Thyroid gland (tissue), 4 donors: ENCODE results near the gene YPEL5. TPM values are rescaled to one million over a fixed set of nuclear protein-coding genes. Genes with fewer than 3 reads are reported as not detected.

Source experiments
- DNase-seq, 2 donors: peaks; one replicate each; pipeline ENCODE4 v3.0.0-alpha.2; 2019
- H3K27ac ChIP-seq, 3 donors: fragments of 200-600 bp; sonication (generic); 1 replicate in 2 of 3; 2 replicates in 1 of 3; pipeline ENCODE4 v1.5.1; 2016 to 2019; ENCODE audit warnings: mild to moderate bottlenecking in 1 of 3, moderate library complexity in 1 of 3
- H3K27me3 ChIP-seq: fragments of 200-600 bp; sonication (generic); one replicate; pipeline ENCODE4 v1.5.1; 2019
- H3K36me3 ChIP-seq, 2 donors: fragments of 200-600 bp; sonication (generic); one replicate each; pipeline ENCODE4 v1.5.1; 2016 to 2019
- H3K4me1 ChIP-seq, 2 donors: fragments of 200-600 bp; sonication (generic); one replicate each; pipeline ENCODE4 v1.5.1; 2017 to 2019
- H3K4me3 ChIP-seq, 3 donors: fragments of 200-600 bp; sonication (generic); replicated peaks in 1 of 3; 1 replicate in 2 of 3; 2 replicates in 1 of 3; pipeline ENCODE4 v1.5.1; 2016; ENCODE audit warnings: mild to moderate bottlenecking in 1 of 3
- H3K9me3 ChIP-seq: fragments of 200-600 bp; sonication (generic); one replicate; pipeline ENCODE4 v1.5.1; 2017
- CTCF ChIP-seq, 6 experiments: fragments of 200-600 bp in 3 of 6; fragments of 450-650 bp in 3 of 6; sonication (generic) in 3 of 6; IDR thresholded peaks; one replicate each; pipeline ENCODE4 v1.5.1; 2016 to 2019; ENCODE audit warnings: antibody characterized with exemption in 6 of 6, mild to moderate bottlenecking in 2 of 6, inconsistent platforms in 1 of 6, moderate library complexity in 1 of 6
- POLR2A ChIP-seq, 2 donors: fragments of 450-650 bp; IDR thresholded peaks; one replicate each; pipeline ENCODE4 v1.6.1; 2017; ENCODE audit warnings: antibody characterized with exemption in 2 of 2, mild to moderate bottlenecking in 2 of 2, moderate library complexity in 1 of 2
- WGBS, 2 donors: methylation state at CpG; one replicate each; pipeline ENCODE4 v1.1.5; 2017; 5-methylcytosine and 5-hydroxymethylcytosine counted together
- intact Hi-C: fragments of 100-400 bp; cut with DNase I; formaldehyde crosslinking; loops from one replicate; pipeline ENCODE4 v1.15.1; 2023
- total RNA-seq, 4 donors: library from RNA; depleted of rRNA; stranded (reverse); fragments of >200 nt; gene quantifications; one replicate each; pipeline ENCODE4 v1.2.3, GENCODE V29; 2016

Gene YPEL5
- total RNA-seq, 4 donors from 2014 or later, result 74.7 to 129 (median 103) TPM

- Histone ChIP-seq H3K9me3 (no peaks in the 10 kb centered on the region), H3K27ac (no peak overlapping the region), H3K4me1 (no peaks in the 10 kb centered on the region), H3K36me3 (no peaks in the 10 kb centered on the region), H3K27me3 (no peaks in the 10 kb centered on the region), H3K4me3 (no peak overlapping the region)
- intact Hi-C loops, result loop anchor here (10.0 kb wide), 1 partner anchor 982 kb away; no protein-coding TSS in a partner anchor
- DNase-seq, result no peak
- WGBS, 2 donors, result 89% methylated on average over 4 of the region's 4 CpGs
- no peak for TF ChIP-seq CTCF (IDR thresholded peaks at IDR 0.05)
- no peak for TF ChIP-seq POLR2A (IDR thresholded peaks at IDR 0.05)
Measured at GRCh38 chr2:30192314-30192713, 45.5 kb downstream of the YPEL5 start.

- H3K4me3 ChIP-seq, result no peak overlapping the region
- no peaks in the 10 kb centered on the region for H3K4me1 ChIP-seq
- WGBS, 2 donors, result 90 to 94% methylated on average over 13 of the region's 13 CpGs
- no peak for DNase-seq
- no peak overlapping the region for H3K27ac ChIP-seq
- no peak for TF ChIP-seq CTCF (IDR thresholded peaks at IDR 0.05)
- no peak for TF ChIP-seq POLR2A (IDR thresholded peaks at IDR 0.05)
- H3K27me3 ChIP-seq, result no peaks in the 10 kb centered on the region
- no peaks in the 10 kb centered on the region for H3K36me3 ChIP-seq
- intact Hi-C loops, result loop anchor here (10.0 kb wide), 1 partner anchor 982 kb away; no protein-coding TSS in a partner anchor
- H3K9me3 ChIP-seq, result no peaks in the 10 kb centered on the region
Measured at GRCh38 chr2:30193104-30193681, 46.4 kb downstream of the YPEL5 start.

- no peaks in the 10 kb centered on the region for H3K27me3 ChIP-seq
- H3K36me3 ChIP-seq, result no peaks in the 10 kb centered on the region
- no peak overlapping the region for H3K27ac ChIP-seq
- H3K4me3 ChIP-seq, result no peak overlapping the region
- no peaks in the 10 kb centered on the region for H3K9me3 ChIP-seq
- intact Hi-C loops, result loop anchor here (10.0 kb wide), 1 partner anchor 980 kb away; no protein-coding TSS in a partner anchor
- 78 to 81% methylated on average over 4 to 7 of the region's 7 CpGs for WGBS, 2 donors
- no peaks in the 10 kb centered on the region for H3K4me1 ChIP-seq
- TF ChIP-seq CTCF (IDR thresholded peaks at IDR 0.05) (no peak), POLR2A (IDR thresholded peaks at IDR 0.05) (no peak)
- DNase-seq, result no peak
Measured at GRCh38 chr2:30194421-30194820, 47.6 kb downstream of the YPEL5 start.

GRCh38 chr2:30195016-30195415 lies 48.2 kb downstream of the YPEL5 start:
- 89 to 97% methylated on average over 4 of the region's 4 CpGs for WGBS, 2 donors
- intact Hi-C loops, result loop anchor here (10.0 kb wide), 1 partner anchor 980 kb away; no protein-coding TSS in a partner anchor

More at GRCh38 chr2:30195016-30195415, 48.2 kb downstream of the YPEL5 start:
- no peak for DNase-seq
- no peak for TF ChIP-seq CTCF (IDR thresholded peaks at IDR 0.05)
- no peak for TF ChIP-seq POLR2A (IDR thresholded peaks at IDR 0.05)
- Histone ChIP-seq H3K36me3 (no peaks in the 10 kb centered on the region), H3K4me1 (no peaks in the 10 kb centered on the region), H3K27me3 (no peaks in the 10 kb centered on the region), H3K27ac (no peak overlapping the region), H3K9me3 (no peaks in the 10 kb centered on the region), H3K4me3 (no peak overlapping the region)
